Keratinocyte (primary cell): Measurements from ENCODE around the gene ADGRG2. TPM values are rescaled to one million over a fixed set of nuclear protein-coding genes. Genes with fewer than 3 reads are reported as not detected.

Source experiments
- DNase-seq: peaks from one replicate; pipeline ENCODE4 v3.0.0-alpha.2; 2011; ENCODE audit warnings: low read depth, missing footprints, low spot score
- FAIRE-seq: peaks from 2 replicates; lab custom pipeline; 2011; peaks lifted over from hg19 to GRCh38; lab: Jason Lieb, UNC
- H2AFZ ChIP-seq: 2 replicates; pipeline ENCODE4 v1.6.0; 2012; ENCODE audit warnings: low read length, control low read depth, inconsistent platforms; ENCODE audit not compliant: control insufficient read depth
- H3K27ac ChIP-seq: 2 replicates; pipeline ENCODE4 v1.5.1; 2011; ENCODE audit warnings: low read length; ENCODE audit not compliant: control insufficient read depth, insufficient read depth
- H3K27me3 ChIP-seq: 3 replicates; pipeline ENCODE4 v1.6.0; 2011; ENCODE audit warnings: low read length; ENCODE audit not compliant: control insufficient read depth, insufficient read depth; ENCODE audit errors: extremely low read depth
- H3K36me3 ChIP-seq, 2 experiments: 2 replicates in 1 of 2; 3 replicates in 1 of 2; pipeline ENCODE4 v1.5.1; 2011; ENCODE audit warnings: low read length in 2 of 2, mild to moderate bottlenecking in 1 of 2; ENCODE audit not compliant: control insufficient read depth in 2 of 2, insufficient read depth in 2 of 2; ENCODE audit errors: extremely low read depth in 1 of 2
- H3K4me1 ChIP-seq: 3 replicates; pipeline ENCODE4 v1.5.1; 2011; ENCODE audit warnings: low read length; ENCODE audit not compliant: control insufficient read depth, insufficient read depth; ENCODE audit errors: extremely low read depth
- H3K4me2 ChIP-seq: 3 replicates; pipeline ENCODE4 v1.6.0; 2011; ENCODE audit warnings: low read depth, low read length; ENCODE audit not compliant: control insufficient read depth, insufficient read depth; ENCODE audit errors: extremely low read depth
- H3K4me3 ChIP-seq, 3 experiments: fragments of 200-600 bp in 1 of 3; sonication (generic) in 1 of 3; 2 replicates in 2 of 3; 3 replicates in 1 of 3; pipeline ENCODE4 v1.5.1; 2011 to 2016; ENCODE audit warnings: low read length in 3 of 3, mild to moderate bottlenecking in 3 of 3, control low read depth in 2 of 3, inconsistent platforms in 1 of 3, low read depth in 1 of 3, mixed read lengths in 1 of 3, mixed run types in 1 of 3, moderate library complexity in 1 of 3; ENCODE audit not compliant: control insufficient read depth in 2 of 3, insufficient read depth in 2 of 3; ENCODE audit errors: extremely low read depth in 1 of 3
- H3K79me2 ChIP-seq: 2 replicates; pipeline ENCODE4 v1.6.0; 2012; ENCODE audit warnings: low read length; ENCODE audit not compliant: control insufficient read depth, insufficient read depth
- H3K9ac ChIP-seq: 3 replicates; pipeline ENCODE4 v1.6.0; 2011; ENCODE audit warnings: low read length; ENCODE audit not compliant: control insufficient read depth, insufficient read depth; ENCODE audit errors: extremely low read depth
- H3K9me1 ChIP-seq: 3 replicates; pipeline ENCODE4 v1.6.0; 2011; ENCODE audit warnings: low read length; ENCODE audit not compliant: control insufficient read depth, insufficient read depth; ENCODE audit errors: extremely low read depth
- H3K9me3 ChIP-seq: 2 replicates; pipeline ENCODE4 v1.5.1; 2012; ENCODE audit warnings: low read depth, low read length; ENCODE audit not compliant: control insufficient read depth
- H4K20me1 ChIP-seq: 3 replicates; pipeline ENCODE4 v1.6.0; 2011; ENCODE audit warnings: low read length; ENCODE audit not compliant: control insufficient read depth, insufficient read depth; ENCODE audit errors: extremely low read depth
- EZH2 ChIP-seq: IDR thresholded peaks from one replicate; pipeline ENCODE4 v1.6.1; 2012; ENCODE audit warnings: inconsistent platforms, mild to moderate bottlenecking, low read length, moderate library complexity
- dilution Hi-C: fragments of 300-500 bp; cut with MboI; formaldehyde crosslinking; loops from one replicate; pipeline ENCODE4 v1.7.0; 2020; ENCODE audit warnings: low sequenced_read_pairs; ENCODE audit not compliant: extremely low pct_ligation_motif_present
- polyA plus RNA-seq, 5 experiments: library from polyadenylated mRNA; depleted of rRNA in 3 of 5; stranded (reverse) in 3 of 5; stranded (forward) in 1 of 5; unstranded in 1 of 5; fragments of >200 nt; gene quantifications; 1 replicate in 1 of 5; 2 replicates in 3 of 5; 3 replicates in 1 of 5; pipeline versions ENCODE4 v1.2.1 to v1.2.3, GENCODE V29; 2011 to 2012; ENCODE audit warnings: missing spikeins in 2 of 5, low read depth in 1 of 5, low replicate concordance in 1 of 5
- TF ChIP-seq, protein P1 (sequence below), 3 experiments: IDR thresholded peaks in 1 of 3; conservative IDR thresholded peaks in 1 of 3; optimal IDR thresholded peaks in 1 of 3; 2 replicates in 2 of 3; 3 replicates in 1 of 3; pipeline versions ENCODE3 to v1.5.1; 2011; ENCODE audit warnings: low read length in 3 of 3, mild to moderate bottlenecking in 3 of 3, moderate library complexity in 2 of 3, control low read depth in 1 of 3, inconsistent platforms in 1 of 3; ENCODE audit not compliant: insufficient read depth in 2 of 3; ENCODE audit errors: extremely low read depth in 1 of 3

Gene ADGRG2
- polyA plus RNA-seq, 1 donor (not counting 4 experiments of a cell fraction or from before 2014, with no cell fraction given): 0.20 TPM

DNA sequence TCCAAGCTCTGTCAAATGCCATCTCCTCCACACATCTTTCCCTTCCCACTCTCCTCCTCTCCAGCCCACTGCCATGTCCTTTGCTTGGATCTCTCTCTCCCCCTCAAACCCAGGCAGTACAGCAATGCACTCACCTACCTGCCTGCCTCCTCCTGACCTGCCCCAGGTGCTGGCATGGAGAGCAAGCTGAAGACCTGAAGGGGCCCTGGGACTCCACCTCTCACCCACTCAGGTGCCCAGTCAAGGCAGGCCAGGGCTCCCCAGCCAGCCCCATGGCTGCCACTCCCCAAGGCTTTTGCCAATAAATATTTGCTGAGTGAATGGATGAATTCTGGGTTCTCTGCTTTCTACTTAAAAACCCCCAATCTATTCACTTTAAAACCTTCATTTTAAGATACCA, 125.7 kb downstream of the ADGRG2 start:
- DNase-seq: no peak
- H3K27ac ChIP-seq: no peak overlapping the region
- H3K9ac ChIP-seq: no peak overlapping the region
- H4K20me1 ChIP-seq: no peaks in the 10 kb centered on the region
- no peak overlapping the region for H3K4me2 ChIP-seq
- H2AFZ ChIP-seq: peak overlapping the region; percentile 52
- no peak overlapping the region for H3K4me3 ChIP-seq
- H3K9me1 ChIP-seq: no peaks in the 10 kb centered on the region
- no peaks in the 10 kb centered on the region for H3K79me2 ChIP-seq
- H3K27me3 ChIP-seq: no peaks in the 10 kb centered on the region
- H3K36me3 ChIP-seq: no peaks in the 10 kb centered on the region
- H3K9me3 ChIP-seq: no peaks in the 10 kb centered on the region
- no peak for TF ChIP-seq EZH2
- TF ChIP-seq, protein P1, sequence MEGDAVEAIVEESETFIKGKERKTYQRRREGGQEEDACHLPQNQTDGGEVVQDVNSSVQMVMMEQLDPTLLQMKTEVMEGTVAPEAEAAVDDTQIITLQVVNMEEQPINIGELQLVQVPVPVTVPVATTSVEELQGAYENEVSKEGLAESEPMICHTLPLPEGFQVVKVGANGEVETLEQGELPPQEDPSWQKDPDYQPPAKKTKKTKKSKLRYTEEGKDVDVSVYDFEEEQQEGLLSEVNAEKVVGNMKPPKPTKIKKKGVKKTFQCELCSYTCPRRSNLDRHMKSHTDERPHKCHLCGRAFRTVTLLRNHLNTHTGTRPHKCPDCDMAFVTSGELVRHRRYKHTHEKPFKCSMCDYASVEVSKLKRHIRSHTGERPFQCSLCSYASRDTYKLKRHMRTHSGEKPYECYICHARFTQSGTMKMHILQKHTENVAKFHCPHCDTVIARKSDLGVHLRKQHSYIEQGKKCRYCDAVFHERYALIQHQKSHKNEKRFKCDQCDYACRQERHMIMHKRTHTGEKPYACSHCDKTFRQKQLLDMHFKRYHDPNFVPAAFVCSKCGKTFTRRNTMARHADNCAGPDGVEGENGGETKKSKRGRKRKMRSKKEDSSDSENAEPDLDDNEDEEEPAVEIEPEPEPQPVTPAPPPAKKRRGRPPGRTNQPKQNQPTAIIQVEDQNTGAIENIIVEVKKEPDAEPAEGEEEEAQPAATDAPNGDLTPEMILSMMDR (optimal IDR thresholded peaks at IDR 0.05 in 1 of 3, IDR thresholded peaks at IDR 0.05 in 1 of 3, conservative IDR thresholded peaks at IDR 0.05 in 1 of 3; ENCODE audit: extremely low read depth in 1 of 3, insufficient read depth in 2 of 3, low read length in 3 of 3): no peak
- dilution Hi-C loops: no loop called here
- peaks cover 10% of the 10 kb centered on the region for H3K4me1 ChIP-seq
- FAIRE-seq: no peak

DNA sequence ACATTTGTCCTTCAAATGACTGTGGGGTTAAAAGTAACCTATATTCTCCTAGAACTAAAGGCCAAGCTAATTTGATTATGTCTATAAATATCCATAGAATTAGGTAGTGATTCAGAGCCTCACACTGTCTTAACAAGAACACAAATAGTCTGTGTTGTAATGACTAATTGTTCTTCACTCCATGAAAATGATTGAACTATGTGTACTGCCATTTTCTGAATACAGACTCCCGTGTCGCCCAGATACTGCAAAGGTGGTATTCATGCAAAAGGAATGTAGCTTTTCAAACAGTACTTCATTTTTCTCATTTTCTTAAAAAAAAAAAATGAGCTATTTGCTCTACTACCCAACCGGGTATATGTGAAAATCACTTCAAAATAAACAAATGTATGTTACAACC, 127.0 kb downstream of the ADGRG2 start:
- Histone ChIP-seq H3K27ac (peak overlapping the region; percentile 89), H4K20me1 (no peaks in the 10 kb centered on the region), H3K9me1 (no peaks in the 10 kb centered on the region), H3K27me3 (no peaks in the 10 kb centered on the region), H3K9ac (peak overlapping the region; percentile 59), H3K79me2 (no peaks in the 10 kb centered on the region), H2AFZ (peak overlapping the region; percentile 44), H3K4me1 (peaks cover 10% of the 10 kb centered on the region), H3K4me2 (peak overlapping the region; percentile 78), H3K4me3 (peak overlapping the region in 2 of 3 experiments; percentile 31 to 41), H3K9me3 (no peaks in the 10 kb centered on the region), H3K36me3 (peaks cover 0 to 1% of the 10 kb centered on the region in 2 experiments)
- TF ChIP-seq EZH2: no peak
- TF ChIP-seq, protein P1 (optimal IDR thresholded peaks at IDR 0.05 in 1 of 3, IDR thresholded peaks at IDR 0.05 in 1 of 3, conservative IDR thresholded peaks at IDR 0.05 in 1 of 3; ENCODE audit: extremely low read depth in 1 of 3, insufficient read depth in 2 of 3, low read length in 3 of 3): no peak
- FAIRE-seq (no peak), DNase-seq (peak; percentile 56)
- dilution Hi-C loops: no loop called here
